K562 (cell line): ENCODE data around the gene PCAT6. TPM values are rescaled to one million over a fixed set of nuclear protein-coding genes. Genes with fewer than 3 reads are reported as not detected.
A peak's percentile ranks its signal among the peaks of the same experiment; 100 is the strongest.

Experiments
- CBX1 ChIP-seq: sonication (generic); IDR thresholded peaks from 2 replicates; pipeline ENCODE4 v1.6.1; 2016; ENCODE audit warnings: antibody characterized with exemption, low read depth, mild to moderate bottlenecking
- CBX3 ChIP-seq, 2 experiments: IDR thresholded peaks; 1 replicate in 1 of 2; 2 replicates in 1 of 2; pipeline ENCODE4 v1.6.1; 2012; ENCODE audit warnings: inconsistent platforms in 2 of 2, low read length in 2 of 2, borderline replicate concordance in 1 of 2, control low read depth in 1 of 2
- CREB1 ChIP-seq, 2 experiments: sonication (generic) in 1 of 2; formaldehyde crosslinking in 1 of 2; IDR thresholded peaks; 2 replicates each; pipeline versions ENCODE4 v1.6.1 to v1.8.0; 2012 to 2022; ENCODE audit warnings: inconsistent platforms in 1 of 2, mild to moderate bottlenecking in 1 of 2, missing genetic modification reagents in 1 of 2, moderate library complexity in 1 of 2
- GTF2E2 ChIP-seq: fragments of 200-800 bp; sonication (Bioruptor generic); IDR thresholded peaks from 2 replicates; pipeline ENCODE4 v1.6.1; 2016; ENCODE audit warnings: missing genetic modification characterization, missing compliant biosample characterization
- LARP7 ChIP-seq: fragments of 450-650 bp; IDR thresholded peaks from 2 replicates; pipeline ENCODE4 v1.6.1; 2016
- MAFG ChIP-seq: fragments of 450-650 bp; conservative IDR thresholded peaks from 2 replicates; pipeline ENCODE4 v1.6.1; 2016; ENCODE audit warnings: missing genetic modification characterization, missing compliant biosample characterization
- MCM7 ChIP-seq, 2 experiments: fragments of 450-650 bp; IDR thresholded peaks; 2 replicates each; pipeline ENCODE4 v1.6.1; 2016 to 2018
- POLR2H ChIP-seq: IDR thresholded peaks from 2 replicates; pipeline ENCODE4 v1.6.1; 2016; ENCODE audit warnings: missing genetic modification characterization, low read depth, mild to moderate bottlenecking, control low read depth, missing compliant biosample characterization, moderate library complexity
- RBM14 ChIP-seq: fragments of 200-400 bp; formaldehyde crosslinking; IDR thresholded peaks from 2 replicates; pipeline ENCODE4 v1.6.1; 2018; ENCODE audit warnings: low read depth, mild to moderate bottlenecking, low read length, moderate library complexity, borderline replicate concordance; ENCODE audit not compliant: insufficient read depth
- RFX1 ChIP-seq: fragments of 450-650 bp; IDR thresholded peaks from 2 replicates; pipeline ENCODE4 v1.6.1; 2016; ENCODE audit warnings: mild to moderate bottlenecking, moderate library complexity
- SRSF7 ChIP-seq: fragments of 200-400 bp; formaldehyde crosslinking; optimal IDR thresholded peaks from 2 replicates; pipeline ENCODE3; 2017; ENCODE audit warnings: mild to moderate bottlenecking, low read depth, low read length
- TCF7L2 ChIP-seq: fragments of 150-350 bp; IDR thresholded peaks from 2 replicates; pipeline ENCODE4 v1.6.1; 2016; ENCODE audit warnings: low read depth, mild to moderate bottlenecking, low read length, moderate library complexity
- U2AF2 ChIP-seq: fragments of 200-400 bp; formaldehyde crosslinking; optimal IDR thresholded peaks from 2 replicates; pipeline ENCODE3; 2017; ENCODE audit warnings: low read depth, mild to moderate bottlenecking, low read length
- XRCC3 ChIP-seq: fragments of 450-650 bp; IDR thresholded peaks from 2 replicates; pipeline ENCODE4 v1.6.1; 2017; ENCODE audit warnings: mild to moderate bottlenecking, moderate library complexity
- ZNF3 ChIP-seq: fragments of 250-450 bp; sonication (Bioruptor Pico); IDR thresholded peaks from 2 replicates; pipeline ENCODE4 v1.5.0; 2021; ENCODE audit warnings: mild to moderate bottlenecking, moderate library complexity
- ZNF431 ChIP-seq: sonication (generic); formaldehyde crosslinking; IDR thresholded peaks from 2 replicates; pipeline ENCODE4 v1.8.0; 2022; ENCODE audit warnings: mild to moderate bottlenecking, missing genetic modification reagents
- ZNF444 ChIP-seq: fragments of 250-450 bp; sonication (Bioruptor Pico); IDR thresholded peaks from 2 replicates; pipeline ENCODE4 v1.4.0; 2020; ENCODE audit warnings: mild to moderate bottlenecking, moderate library complexity
- ZNF589 ChIP-seq: fragments of 200-800 bp; sonication (Bioruptor generic); IDR thresholded peaks from 2 replicates; pipeline ENCODE4 v1.6.1; 2016; ENCODE audit warnings: low read depth, missing genetic modification characterization, missing compliant biosample characterization
- ZNF707 ChIP-seq: fragments of 250-450 bp; sonication (Bioruptor Pico); conservative IDR thresholded peaks from 2 replicates; pipeline ENCODE4 v1.8.0; 2022; ENCODE audit warnings: inconsistent platforms, mild to moderate bottlenecking, moderate library complexity
- polyA plus RNA-seq, 8 experiments: library from polyadenylated mRNA; depleted of rRNA in 4 of 8; stranded (reverse) in 5 of 8; unstranded in 3 of 8; fragments of >200 nt; fragmentation: Nextera tagmentation in 2 of 8; fragmentation: Illumina TruSeq in 1 of 8; extraction: Ambion mirVana in 2 of 8; extraction: Trizol in 1 of 8; gene quantifications; 2 replicates each; pipeline versions ENCODE4 v1.2.1 to v1.2.3, GENCODE V29; 2011 to 2014; ENCODE audit warnings: inconsistent platforms in 1 of 8, missing spikeins in 1 of 8
- total RNA-seq, 7 experiments: library from RNA; depleted of rRNA in 6 of 7; stranded (reverse); fragments of >200 nt in 6 of 7; fragmentation: Illumina TruSeq in 2 of 7; extraction: Trizol in 2 of 7; gene quantifications; 2 replicates each; pipeline versions ENCODE4 v1.2.1 to v1.2.3, GENCODE V29; 2011 to 2021; ENCODE audit warnings: low replicate concordance in 1 of 7
- TF ChIP-seq, protein P1 (sequence below): sonication (generic); formaldehyde crosslinking; IDR thresholded peaks from 2 replicates; pipeline ENCODE4 v1.8.0; 2022; ENCODE audit warnings: mild to moderate bottlenecking, missing genetic modification reagents
- TF ChIP-seq, protein P2 (sequence below): IDR thresholded peaks from 3 replicates; pipeline ENCODE4 v1.6.1; 2011; ENCODE audit warnings: borderline replicate concordance, mild to moderate bottlenecking, moderate library complexity; ENCODE audit not compliant: insufficient read length; ENCODE audit errors: extremely low read depth
- TF ChIP-seq, protein P3 (sequence below), 2 experiments: fragments of 450-650 bp in 1 of 2; sonication (generic) in 1 of 2; formaldehyde crosslinking in 1 of 2; IDR thresholded peaks in 1 of 2; conservative IDR thresholded peaks in 1 of 2; 2 replicates each; pipeline versions ENCODE4 v1.6.1 to v1.8.1; 2016 to 2023; ENCODE audit warnings: mild to moderate bottlenecking in 2 of 2, moderate library complexity in 2 of 2, inconsistent platforms in 1 of 2, missing genetic modification reagents in 1 of 2

Gene PCAT6
- total and polyA plus RNA-seq, 9 of the 15 experiments (the other 6 are each of a cell fraction or from before 2014, with no cell fraction given) = 0.25 to 2.4 (median 0.54) TPM; not detected in 1

DNA sequence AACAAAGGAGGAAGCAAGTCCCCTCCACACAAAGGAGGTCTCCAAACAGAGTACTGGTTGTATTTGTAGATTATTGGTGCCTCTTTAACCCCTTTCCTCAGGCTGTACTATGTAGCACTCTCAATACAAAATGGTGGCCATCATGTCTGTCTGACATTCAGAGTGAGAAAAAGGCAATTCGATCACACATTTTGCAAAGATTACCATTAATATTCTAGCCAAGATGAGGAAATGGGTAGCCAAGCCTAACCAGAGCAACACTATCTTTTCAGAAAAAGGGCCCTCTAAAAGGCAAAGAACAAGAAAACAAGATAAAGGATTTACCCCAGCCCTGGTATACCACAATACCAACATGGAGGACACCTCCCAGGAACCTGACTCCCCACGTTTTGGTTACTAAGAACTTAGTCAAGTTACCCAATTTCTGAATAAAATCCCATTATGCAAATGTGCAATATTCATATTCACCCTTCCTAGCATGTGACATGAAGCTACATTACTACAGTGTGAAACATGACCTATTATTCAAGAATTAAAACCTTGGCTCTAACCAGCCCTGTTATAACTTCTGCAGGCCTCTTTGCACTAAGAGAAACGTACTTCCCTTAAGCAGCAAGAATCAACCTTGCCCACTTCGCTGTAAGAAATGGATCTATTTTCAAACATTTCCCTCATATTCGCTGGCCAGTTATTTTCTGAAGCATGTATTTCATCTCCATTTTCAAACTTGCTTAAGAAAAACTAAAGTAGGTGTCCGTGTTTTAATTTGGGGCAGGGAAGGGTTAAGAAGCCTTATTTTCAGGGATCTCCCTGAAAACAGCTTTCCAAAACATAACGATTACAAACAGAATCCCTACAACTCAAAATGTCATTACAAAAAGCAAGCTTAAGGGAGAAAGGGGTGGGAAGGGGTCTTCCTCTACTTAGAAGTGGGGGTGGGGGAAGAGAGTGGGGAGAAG, 4.6 kb upstream of the PCAT6 start (continued):
- TF ChIP-seq MCM7 (IDR thresholded peaks at IDR 0.05) (no peak), CBX3 (IDR thresholded peaks at IDR 0.05; ENCODE audit: borderline replicate concordance in 1 of 2, low read length in 2 of 2) (no peak), TCF7L2 (no peak), ZNF3 (CRISPR knock-in tag) (0 out of 2 replicates have a peak, but pooled peaks have one; percentile 7), ZNF707 (CRISPR knock-in tag) (peak; percentile 68; the same call in 1 of the 2 replicates), ZNF589 (CRISPR knock-in tag) (peak; percentile 96), ZNF431 (CRISPR knock-in tag) (no peak), CBX1 (no peak), RFX1 (no peak), U2AF2 (no peak), SRSF7 (no peak), MAFG (tag) (0 out of 2 replicates have a peak, but pooled peaks have one; percentile 14), GTF2E2 (tag) (peak; percentile 89; the same call in 1 of the 2 replicates), ZNF444 (peak; percentile 84), POLR2H (tag) (peak; percentile 28; the same call in 1 of the 2 replicates), CREB1 (IDR thresholded peaks at IDR 0.05) (no peak), CREB1 (CRISPR knock-in tag; IDR thresholded peaks at IDR 0.05) (no peak), LARP7 (no peak), RBM14 (no peak), XRCC3 (no peak)
- TF ChIP-seq, protein P1, sequence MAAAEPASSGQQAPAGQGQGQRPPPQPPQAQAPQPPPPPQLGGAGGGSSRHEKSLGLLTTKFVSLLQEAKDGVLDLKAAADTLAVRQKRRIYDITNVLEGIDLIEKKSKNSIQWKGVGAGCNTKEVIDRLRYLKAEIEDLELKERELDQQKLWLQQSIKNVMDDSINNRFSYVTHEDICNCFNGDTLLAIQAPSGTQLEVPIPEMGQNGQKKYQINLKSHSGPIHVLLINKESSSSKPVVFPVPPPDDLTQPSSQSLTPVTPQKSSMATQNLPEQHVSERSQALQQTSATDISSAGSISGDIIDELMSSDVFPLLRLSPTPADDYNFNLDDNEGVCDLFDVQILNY (CRISPR knock-in tag) = no peak
- TF ChIP-seq, protein P2, sequence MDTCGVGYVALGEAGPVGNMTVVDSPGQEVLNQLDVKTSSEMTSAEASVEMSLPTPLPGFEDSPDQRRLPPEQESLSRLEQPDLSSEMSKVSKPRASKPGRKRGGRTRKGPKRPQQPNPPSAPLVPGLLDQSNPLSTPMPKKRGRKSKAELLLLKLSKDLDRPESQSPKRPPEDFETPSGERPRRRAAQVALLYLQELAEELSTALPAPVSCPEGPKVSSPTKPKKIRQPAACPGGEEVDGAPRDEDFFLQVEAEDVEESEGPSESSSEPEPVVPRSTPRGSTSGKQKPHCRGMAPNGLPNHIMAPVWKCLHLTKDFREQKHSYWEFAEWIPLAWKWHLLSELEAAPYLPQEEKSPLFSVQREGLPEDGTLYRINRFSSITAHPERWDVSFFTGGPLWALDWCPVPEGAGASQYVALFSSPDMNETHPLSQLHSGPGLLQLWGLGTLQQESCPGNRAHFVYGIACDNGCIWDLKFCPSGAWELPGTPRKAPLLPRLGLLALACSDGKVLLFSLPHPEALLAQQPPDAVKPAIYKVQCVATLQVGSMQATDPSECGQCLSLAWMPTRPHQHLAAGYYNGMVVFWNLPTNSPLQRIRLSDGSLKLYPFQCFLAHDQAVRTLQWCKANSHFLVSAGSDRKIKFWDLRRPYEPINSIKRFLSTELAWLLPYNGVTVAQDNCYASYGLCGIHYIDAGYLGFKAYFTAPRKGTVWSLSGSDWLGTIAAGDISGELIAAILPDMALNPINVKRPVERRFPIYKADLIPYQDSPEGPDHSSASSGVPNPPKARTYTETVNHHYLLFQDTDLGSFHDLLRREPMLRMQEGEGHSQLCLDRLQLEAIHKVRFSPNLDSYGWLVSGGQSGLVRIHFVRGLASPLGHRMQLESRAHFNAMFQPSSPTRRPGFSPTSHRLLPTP = no peak
- TF ChIP-seq, protein P3, sequence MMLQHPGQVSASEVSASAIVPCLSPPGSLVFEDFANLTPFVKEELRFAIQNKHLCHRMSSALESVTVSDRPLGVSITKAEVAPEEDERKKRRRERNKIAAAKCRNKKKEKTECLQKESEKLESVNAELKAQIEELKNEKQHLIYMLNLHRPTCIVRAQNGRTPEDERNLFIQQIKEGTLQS (IDR thresholded peaks at IDR 0.05) = no peak
- TF ChIP-seq, protein P3 (CRISPR knock-in tag; conservative IDR thresholded peaks at IDR 0.05) = no peak
